H1 (cell line): ENCODE data around the gene MZT2A. TPM values are rescaled to one million over a fixed set of nuclear protein-coding genes. Genes with fewer than 3 reads are reported as not detected.
"Not testable (repeated sequence)": the region's sequence is repeated elsewhere in the genome, so short reads cannot be mapped to it uniquely, and the experiment has no call there.

Experiments used
- CTCF ChIA-PET: fragments of 300-600 bp; sonication (Branson Sonifier 250); formaldehyde crosslinking; loops from one replicate; lab custom pipeline; 2021; ENCODE audit not compliant: partially characterized antibody; lab: Charles Lee
- POLR2A ChIA-PET: fragments of 300-600 bp; sonication (Branson Sonifier 250); formaldehyde crosslinking; loops from one replicate; lab custom pipeline; 2021; ENCODE audit warnings: inconsistent platforms; ENCODE audit not compliant: partially characterized antibody; lab: Charles Lee
- DNase-seq, 2 experiments: peaks; one replicate each; pipeline versions ENCODE4 v3.0.0 to v3.0.0-alpha.2; 2010 to 2022; ENCODE audit warnings: low spot score in 2 of 2, low read depth in 1 of 2, mixed read lengths in 1 of 2
- FAIRE-seq: peaks from 2 replicates; lab custom pipeline; 2011; peaks lifted over from hg19 to GRCh38; lab: Jason Lieb, UNC
- H2AFZ ChIP-seq: 2 replicates; pipeline ENCODE4 v1.8.1; 2012; ENCODE audit warnings: low read length, inconsistent platforms
- H2AK5ac ChIP-seq: 2 replicates; pipeline ENCODE4 v1.6.1; 2013; ENCODE audit warnings: low read depth, low read length
- H2BK120ac ChIP-seq: replicated peaks from 2 replicates; pipeline ENCODE3; 2013; ENCODE audit warnings: low read depth, low read length, inconsistent platforms
- H2BK12ac ChIP-seq: 2 replicates; pipeline ENCODE4 v1.6.1; 2013; ENCODE audit warnings: low read depth, low read length
- H2BK15ac ChIP-seq: 2 replicates; pipeline ENCODE4 v1.6.1; 2013; ENCODE audit warnings: low read length
- H2BK20ac ChIP-seq: 2 replicates; pipeline ENCODE4 v1.6.1; 2013; ENCODE audit warnings: low read length
- H2BK5ac ChIP-seq: 2 replicates; pipeline ENCODE4 v1.6.1; 2013; ENCODE audit warnings: low read depth, low read length
- H3K14ac ChIP-seq: 2 replicates; pipeline ENCODE4 v1.6.1; 2013; ENCODE audit warnings: inconsistent platforms; ENCODE audit not compliant: insufficient read length
- H3K18ac ChIP-seq: 2 replicates; pipeline ENCODE4 v1.6.1; 2013; ENCODE audit warnings: low read length; ENCODE audit errors: extremely low read depth
- H3K23ac ChIP-seq: 2 replicates; pipeline ENCODE4 v1.6.1; 2013; ENCODE audit warnings: inconsistent platforms; ENCODE audit not compliant: insufficient read length
- H3K23me2 ChIP-seq: 2 replicates; pipeline ENCODE4 v1.6.1; 2013; ENCODE audit warnings: low read depth, low read length
- H3K27ac ChIP-seq: 2 replicates; pipeline ENCODE4 v1.6.1; 2011; ENCODE audit warnings: low read depth, low read length, inconsistent platforms
- H3K27me3 ChIP-seq, 4 experiments: replicated peaks in 1 of 4; 1 replicate in 1 of 4; 2 replicates in 3 of 4; pipeline versions ENCODE4 v1.6.1 to v1.8.1; 2011 to 2013; ENCODE audit warnings: low read length in 3 of 4, mild to moderate bottlenecking in 3 of 4, inconsistent platforms in 2 of 4, mixed read lengths in 2 of 4, moderate library complexity in 1 of 4; ENCODE audit not compliant: control insufficient read depth in 3 of 4, insufficient read depth in 3 of 4; ENCODE audit errors: extremely low read depth in 1 of 4
- H3K36me3 ChIP-seq, 4 experiments: 2 replicates each; pipeline versions ENCODE4 v1.6.1 to v1.8.1; 2011 to 2013; ENCODE audit warnings: mild to moderate bottlenecking in 4 of 4, low read length in 3 of 4, moderate library complexity in 2 of 4, control low read depth in 1 of 4, inconsistent platforms in 1 of 4; ENCODE audit not compliant: insufficient read depth in 4 of 4, control insufficient read depth in 2 of 4
- H3K4ac ChIP-seq: replicated peaks from 2 replicates; pipeline ENCODE3; 2013; ENCODE audit warnings: low read length, low read depth, mixed read lengths, inconsistent platforms; ENCODE audit not compliant: insufficient read length
- H3K4me1 ChIP-seq, 4 experiments: replicated peaks in 1 of 4; 1 replicate in 1 of 4; 2 replicates in 3 of 4; pipeline versions ENCODE4 v1.6.1 to v1.8.1; 2011 to 2013; ENCODE audit warnings: low read length in 3 of 4, inconsistent platforms in 2 of 4, mixed read lengths in 1 of 4; ENCODE audit not compliant: insufficient read depth in 4 of 4, control insufficient read depth in 3 of 4
- H3K4me2 ChIP-seq, 2 experiments: 2 replicates each; pipeline versions ENCODE4 v1.6.1 to v1.8.1; 2011 to 2013; ENCODE audit warnings: low read depth in 2 of 2, low read length in 2 of 2, control low read depth in 1 of 2, inconsistent platforms in 1 of 2, mild to moderate bottlenecking in 1 of 2; ENCODE audit not compliant: insufficient read depth in 1 of 2
- H3K4me3 ChIP-seq, 4 experiments: fragments of 200-600, 300-600 bp in 1 of 4; sonication (generic), shearing (Covaris generic), sonication (Bioruptor Twin) in 1 of 4; 2 replicates each; pipeline versions ENCODE4 v1.5.1 to v1.8.1; 2011 to 2016; ENCODE audit warnings: low read length in 4 of 4, low read depth in 3 of 4, control low read depth in 2 of 4, inconsistent platforms in 2 of 4, mild to moderate bottlenecking in 2 of 4, mixed read lengths in 1 of 4, moderate library complexity in 1 of 4; ENCODE audit not compliant: insufficient read depth in 2 of 4; ENCODE audit errors: extremely low read depth in 1 of 4
- H3K56ac ChIP-seq: replicated peaks from 2 replicates; pipeline ENCODE3; 2013; ENCODE audit warnings: low read depth, mild to moderate bottlenecking, mixed read lengths, low read length, inconsistent platforms; ENCODE audit not compliant: insufficient read length
- H3K79me1 ChIP-seq: 2 replicates; pipeline ENCODE4 v1.6.1; 2013; ENCODE audit warnings: low read depth, low read length, control low read depth
- H3K79me2 ChIP-seq, 2 experiments: 2 replicates each; pipeline versions ENCODE4 v1.6.1 to v1.8.1; 2012 to 2013; ENCODE audit warnings: low read length in 2 of 2, mild to moderate bottlenecking in 2 of 2, inconsistent platforms in 1 of 2; ENCODE audit not compliant: insufficient read depth in 2 of 2, control insufficient read depth in 1 of 2
- H3K9ac ChIP-seq, 4 experiments: replicated peaks in 1 of 4; 1 replicate in 1 of 4; 2 replicates in 3 of 4; pipeline versions ENCODE4 v1.6.1 to v1.8.1; 2011 to 2013; ENCODE audit warnings: low read depth in 3 of 4, low read length in 3 of 4, control low read depth in 2 of 4, mild to moderate bottlenecking in 2 of 4, moderate library complexity in 2 of 4, inconsistent platforms in 1 of 4; ENCODE audit errors: extremely low read depth in 1 of 4
- H3K9me3 ChIP-seq, 2 experiments: 2 replicates each; pipeline versions ENCODE4 v1.6.1 to v1.8.1; 2012 to 2013; ENCODE audit warnings: mild to moderate bottlenecking in 2 of 2, moderate library complexity in 2 of 2, control low read depth in 1 of 2, inconsistent platforms in 1 of 2, low read depth in 1 of 2, low read length in 1 of 2, mixed read lengths in 1 of 2; ENCODE audit not compliant: insufficient read depth in 2 of 2
- H4K20me1 ChIP-seq, 2 experiments: replicated peaks in 1 of 2; 2 replicates each; pipeline versions ENCODE3 to v1.8.1; 2011 to 2013; ENCODE audit warnings: inconsistent platforms in 2 of 2, low read length in 2 of 2, mild to moderate bottlenecking in 1 of 2; ENCODE audit not compliant: insufficient read depth in 2 of 2, control insufficient read depth in 1 of 2
- H4K5ac ChIP-seq: 2 replicates; pipeline ENCODE4 v1.6.1; 2013; ENCODE audit warnings: low read length, low read depth, mixed read lengths, inconsistent platforms; ENCODE audit not compliant: insufficient read length
- H4K8ac ChIP-seq: 2 replicates; pipeline ENCODE4 v1.8.0; 2013; ENCODE audit warnings: mild to moderate bottlenecking, moderate library complexity, low read length, inconsistent platforms; ENCODE audit not compliant: insufficient read depth; ENCODE audit errors: extremely low read depth
- H4K91ac ChIP-seq: replicated peaks from 2 replicates; pipeline ENCODE3; 2013; ENCODE audit warnings: low read length, mixed read lengths, inconsistent platforms; ENCODE audit not compliant: insufficient read length
- WGBS, 2 experiments: shearing (Covaris generic) in 1 of 2; methylation state at CpG; one replicate each; pipeline versions ENCODE4 v1.1.6 to v1.1.7; 2013 to 2015; ENCODE audit warnings: low lambda C conversion rate in 2 of 2, mixed read lengths in 2 of 2, inconsistent platforms in 1 of 2, low coverage in 1 of 2, missing lambda C conversion rate in 1 of 2; ENCODE audit not compliant: insufficient replicate concordance in 2 of 2, insufficient coverage in 1 of 2, insufficient read length in 1 of 2; ENCODE audit errors: extremely low coverage in 1 of 2, missing lambda C conversion rate in 1 of 2; 5-methylcytosine and 5-hydroxymethylcytosine counted together
- microRNA-seq, 2 experiments: library from miRNA; unstranded; fragments of <30 nt; microRNA quantifications; one replicate each; pipeline versions ENCODE4 to v1.2.0, GENCODE V29; 2016 to 2020; ENCODE audit warnings: borderline microRNAs expressed in 2 of 2, borderline number of aligned reads in 2 of 2, borderline replicate concordance in 1 of 2
- polyA plus RNA-seq, 7 experiments: library from polyadenylated mRNA; depleted of rRNA in 3 of 7; stranded (reverse) in 5 of 7; unstranded in 2 of 7; fragments of >200 nt in 5 of 7; fragments of 200-250 nt in 2 of 7; gene quantifications; 1 replicate in 5 of 7; 2 replicates in 1 of 7; 4 replicates in 1 of 7; pipeline versions ENCODE4 v1.2.1 to v1.2.3, GENCODE V29; 2011 to 2013; ENCODE audit warnings: missing spikeins in 2 of 7, mixed read lengths in 2 of 7
- total RNA-seq: library from RNA; stranded (reverse); fragmentation: NEBNext Ultra II Directional; extraction: Animal tissue kit (Norgen Biotek cat#: 25700); gene quantifications from 2 replicates; pipeline ENCODE4 v1.2.1, GENCODE V29; 2021

MZT2A gene
- total and polyA plus RNA-seq, 2 of the 8 experiments (the other 6 are each of a cell fraction or from before 2014, with no cell fraction given) = 116 to 120 TPM

DNA sequence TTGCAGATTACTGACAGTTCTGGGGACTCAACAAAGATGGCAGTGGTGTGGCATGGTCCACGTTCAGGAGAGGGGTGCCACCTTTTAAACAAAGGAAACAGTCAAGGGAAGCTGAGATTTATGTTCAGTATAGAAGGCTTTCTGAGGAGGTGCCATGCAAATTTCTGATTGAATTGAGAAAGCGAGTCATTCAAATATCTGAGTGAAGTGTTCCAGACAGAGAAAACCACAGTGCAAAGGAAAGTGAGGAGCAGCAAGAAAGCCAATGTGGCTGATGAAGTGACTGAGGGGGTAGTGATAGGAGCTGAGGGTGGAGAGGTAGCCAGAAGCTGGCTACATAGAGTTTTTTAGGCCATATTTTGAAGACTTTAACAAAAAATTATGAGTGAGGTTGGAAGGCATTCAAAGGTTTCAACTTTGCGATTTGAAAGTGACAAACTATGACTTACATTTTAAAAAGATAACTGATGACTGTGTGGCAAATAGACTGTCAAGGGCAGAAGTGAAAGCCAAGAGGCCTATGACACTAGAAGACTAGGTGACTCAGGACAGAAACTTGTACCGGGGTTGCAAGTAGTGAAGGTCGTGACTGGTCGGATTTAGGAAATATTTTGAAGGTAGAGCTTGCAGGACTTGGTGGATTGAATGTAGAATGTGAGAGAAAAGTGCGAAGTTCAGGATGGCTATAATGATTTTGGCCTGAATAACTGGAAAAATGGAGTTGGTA, 51.3 kb downstream of the MZT2A start:
- H2AK5ac ChIP-seq, DNase-seq, H2BK20ac ChIP-seq, H3K9ac ChIP-seq, H3K23ac ChIP-seq, FAIRE-seq, H2AFZ ChIP-seq, H3K56ac ChIP-seq, H3K79me2 ChIP-seq, H3K4me2 ChIP-seq, H3K27me3 ChIP-seq, H3K18ac ChIP-seq, H3K4ac ChIP-seq, H4K8ac ChIP-seq, H2BK15ac ChIP-seq, H4K20me1 ChIP-seq, H3K14ac ChIP-seq, H4K5ac ChIP-seq, H3K4me3 ChIP-seq, POLR2A ChIA-PET, H3K27ac ChIP-seq, H4K91ac ChIP-seq, H3K79me1 ChIP-seq, H2BK12ac ChIP-seq, H2BK5ac ChIP-seq, H3K9me3 ChIP-seq, H3K4me1 ChIP-seq, H2BK120ac ChIP-seq, H3K36me3 ChIP-seq, H3K23me2 ChIP-seq: not testable (repeated sequence)
- 85% methylated on average over 7 of the region's 7 CpGs; no CpG with 5 or more reads in 1 of the 2 experiments for WGBS, 2 experiments
- CTCF ChIA-PET = interaction anchor here (1.6 kb wide), 1 partner anchor 119 kb away, joined by 3 read pairs; no protein-coding TSS in a partner anchor

Small RNA genes lying within 50 kb of the gene (microRNA-seq; reads per million reads assigned to microRNA genes)
- 0 reads per million in 2 experiments for gene MIR4784

Other genes with a start within 250 kb of the MZT2A start
- 0.17 and 0.22 TPM in 2 replicates for gene RAB6D, start 128.2 kb downstream of the MZT2A start, total RNA-seq
- gene RAB6D, start 128.2 kb downstream of the MZT2A start, polyA plus RNA-seq (2011; rRNA removed) = 0.05 and 0.06 TPM in 2 replicates
- gene TUBA3D, start 16.3 kb downstream of the MZT2A start, total RNA-seq = 0.21 TPM in 1 of 2 replicates, not detected in the other
- gene TUBA3D, start 16.3 kb downstream of the MZT2A start, polyA plus RNA-seq (2011; rRNA removed) = 0.15 and 0.36 TPM in 2 replicates
- gene CCDC74A, start 35.5 kb upstream of the MZT2A start, total RNA-seq = 14.9 and 18.1 TPM in 2 replicates
- 21.0 and 23.8 TPM in 2 replicates for gene CCDC74A, start 35.5 kb upstream of the MZT2A start, polyA plus RNA-seq (2011; rRNA removed)